A673 (cell line): ENCODE results near the gene ATF2.

Experiments
- CTCF ChIP-seq: fragments of 300-800, 200-600 bp; sonication (generic); conservative IDR thresholded peaks from 2 replicates; pipeline ENCODE4 v1.5.1; 2017; ENCODE audit warnings: low read depth, mild to moderate bottlenecking, antibody characterized with exemption, low read length, moderate library complexity, mixed read lengths
- EZH2 ChIP-seq: fragments of 200-600 bp; sonication (generic); IDR thresholded peaks from 2 replicates; pipeline ENCODE4 v1.6.1; 2017; ENCODE audit warnings: borderline replicate concordance, low read depth, mild to moderate bottlenecking, mixed read lengths, antibody characterized with exemption, low read length; ENCODE audit not compliant: poor library complexity, severe bottlenecking

GRCh38 chr2:175143191-175143590 is 24.8 kb downstream of the ATF2 start:
- TF ChIP-seq CTCF, result no peak
- no peak for TF ChIP-seq EZH2
